GM12878 (cell line): Measurements from ENCODE around the gene COL24A1. TPM values are rescaled to one million over a fixed set of nuclear protein-coding genes. Genes with fewer than 3 reads are reported as not detected.

Source experiments
- ATAC-seq: fragments of 200-7000 bp; cut with Tn5 transposase; 3 replicates; pipeline ENCODE4 v1.9.1; 2020; ENCODE audit warnings: mild to moderate bottlenecking, moderate library complexity
- BruUV-seq: library from RNA; stranded (reverse); fragments of 400-500 nt; replicated peaks from 2 replicates; lab custom pipeline; 2021; lab: Mats Ljungman, UMichigan
- CTCF ChIA-PET: fragments of 300-600 bp; sonication (Branson Sonifier 250); formaldehyde crosslinking; extraction: SDS; loops from one replicate; lab custom pipeline; 2021; ENCODE audit warnings: inconsistent platforms; lab: Yijun Ruan, JAX
- POLR2A ChIA-PET: fragments of 350-600 bp; formaldehyde crosslinking; extraction: SDS; loops from one replicate; lab custom pipeline; 2021; ENCODE audit warnings: inconsistent platforms; lab: Charles Lee
- RAD21 ChIA-PET: fragments of 300-600 bp; sonication (Branson Sonifier 250); formaldehyde crosslinking; loops from one replicate; lab custom pipeline; 2023; ENCODE audit warnings: antibody characterized with exemption; ENCODE audit not compliant: unreplicated experiment; lab: Charles Lee
- SMC1A ChIA-PET: fragments of 300-600 bp; sonication (Branson Sonifier 250); formaldehyde crosslinking; loops from one replicate; lab custom pipeline; 2023; ENCODE audit not compliant: unreplicated experiment, uncharacterized antibody; lab: Charles Lee
- DNase-seq: peaks from one replicate; pipeline ENCODE4 v3.0.0-alpha.2; 2011; ENCODE audit warnings: low read depth, low spot score
- FAIRE-seq: peaks from 3 replicates; lab custom pipeline; 2011; peaks lifted over from hg19 to GRCh38; lab: Jason Lieb, UNC
- H2AFZ ChIP-seq: 2 replicates; pipeline ENCODE4 v1.6.0; 2011; ENCODE audit warnings: low read depth, low read length, control low read depth; ENCODE audit not compliant: control insufficient read depth
- H3K27ac ChIP-seq: 2 replicates; pipeline ENCODE4 v1.5.1; 2011; ENCODE audit warnings: control low read depth; ENCODE audit not compliant: control insufficient read depth, insufficient read depth
- H3K27me3 ChIP-seq, 2 experiments: replicated peaks in 1 of 2; 2 replicates each; pipeline versions ENCODE4 v1.6.0 to v1.6.1; 2011; ENCODE audit warnings: low read length in 1 of 2; ENCODE audit not compliant: control insufficient read depth in 2 of 2, insufficient read depth in 2 of 2
- H3K36me3 ChIP-seq, 2 experiments: 2 replicates each; pipeline ENCODE4 v1.5.1; 2011; ENCODE audit warnings: low read length in 1 of 2; ENCODE audit not compliant: control insufficient read depth in 2 of 2, insufficient read depth in 2 of 2
- H3K4me1 ChIP-seq: 2 replicates; pipeline ENCODE4 v1.6.1; 2011; ENCODE audit warnings: mild to moderate bottlenecking, low read length, moderate library complexity, mixed read lengths; ENCODE audit not compliant: control insufficient read depth, insufficient read depth
- H3K4me2 ChIP-seq: 2 replicates; pipeline ENCODE4 v1.6.0; 2011; ENCODE audit warnings: control low read depth; ENCODE audit not compliant: control insufficient read depth, insufficient read depth
- H3K4me3 ChIP-seq: fragments of 200-600 bp; sonication (generic); 2 replicates; pipeline ENCODE4 v1.5.1; 2016
- H3K79me2 ChIP-seq: 2 replicates; pipeline ENCODE4 v1.6.0; 2011; ENCODE audit warnings: low read length; ENCODE audit not compliant: control insufficient read depth, insufficient read depth
- H3K9ac ChIP-seq: 2 replicates; pipeline ENCODE4 v1.8.0; 2011; ENCODE audit warnings: low read length, control low read depth, mixed read lengths; ENCODE audit not compliant: control insufficient read depth, insufficient read depth
- H3K9me3 ChIP-seq: replicated peaks from 3 replicates; pipeline ENCODE4 v1.5.1; 2011; ENCODE audit warnings: mild to moderate bottlenecking, low read length; ENCODE audit not compliant: control insufficient read depth, insufficient read depth
- H4K20me1 ChIP-seq: 2 replicates; pipeline ENCODE4 v1.6.0; 2011; ENCODE audit not compliant: control insufficient read depth, insufficient read depth
- BACH1 ChIP-seq: fragments of 450-650 bp; IDR thresholded peaks from 2 replicates; pipeline ENCODE4 v1.6.1; 2017; ENCODE audit warnings: mild to moderate bottlenecking, borderline replicate concordance
- CBFB ChIP-seq: IDR thresholded peaks from 2 replicates; pipeline ENCODE4 v1.6.1; 2016; ENCODE audit warnings: antibody characterized with exemption, low read depth
- CBX3 ChIP-seq: fragments of 200-600 bp; sonication (generic); IDR thresholded peaks from 2 replicates; pipeline ENCODE4 v1.6.1; 2016; ENCODE audit warnings: low read depth, borderline replicate concordance
- CHD1 ChIP-seq: IDR thresholded peaks from 2 replicates; pipeline ENCODE4 v1.6.1; 2012; ENCODE audit warnings: low read depth, low read length, improper control_type of control experiment
- HDAC2 ChIP-seq: fragments of 200-600 bp; sonication (generic); IDR thresholded peaks from 2 replicates; pipeline ENCODE4 v1.6.1; 2017
- HDAC6 ChIP-seq: fragments of 200-600 bp; sonication (generic); IDR thresholded peaks from one replicate; pipeline ENCODE4 v1.8.0; 2017; ENCODE audit warnings: antibody characterized with exemption; ENCODE audit not compliant: unreplicated experiment
- HDGF ChIP-seq: fragments of 450-650 bp; IDR thresholded peaks from 2 replicates; pipeline ENCODE4 v1.6.1; 2016; ENCODE audit warnings: antibody characterized with exemption
- IKZF1 ChIP-seq: fragments of 450-650 bp; conservative IDR thresholded peaks from 2 replicates; pipeline ENCODE4 v1.6.1; 2017; ENCODE audit warnings: antibody characterized with exemption, mild to moderate bottlenecking
- JUNB ChIP-seq: IDR thresholded peaks from 2 replicates; pipeline ENCODE4 v1.6.1; 2016; ENCODE audit warnings: antibody characterized with exemption, mild to moderate bottlenecking
- LARP7 ChIP-seq: fragments of 450-650 bp; IDR thresholded peaks from 2 replicates; pipeline ENCODE4 v1.6.1; 2017; ENCODE audit warnings: mild to moderate bottlenecking
- NR2C1 ChIP-seq: fragments of 450-650 bp; IDR thresholded peaks from 2 replicates; pipeline ENCODE4 v1.6.1; 2017; ENCODE audit warnings: antibody characterized with exemption, mild to moderate bottlenecking, moderate library complexity
- TAF1 ChIP-seq: IDR thresholded peaks from 2 replicates; pipeline ENCODE4 v1.6.1; 2011; ENCODE audit warnings: mild to moderate bottlenecking, low read depth, low read length, borderline replicate concordance
- WRNIP1 ChIP-seq: IDR thresholded peaks from 2 replicates; pipeline ENCODE4 v1.6.1; 2011; ENCODE audit warnings: low read depth, low read length, improper control_type of control experiment, borderline replicate concordance
- ZNF274 ChIP-seq: IDR thresholded peaks from one replicate; pipeline ENCODE4 v1.8.0; 2011; ENCODE audit not compliant: insufficient read length, insufficient read depth
- WGBS: methylation state at CpG from one replicate; pipeline ENCODE4 v1.1.6; 2016; ENCODE audit warnings: low lambda C conversion rate; ENCODE audit not compliant: insufficient replicate concordance, insufficient coverage; ENCODE audit errors: missing lambda C conversion rate; 5-methylcytosine and 5-hydroxymethylcytosine counted together
- in situ Hi-C: fragments of 300-500 bp; cut with MboI; formaldehyde crosslinking; loops from 9 replicates; pipeline ENCODE4 v1.14.3; 2018; ENCODE audit warnings: mixed read lengths
- intact Hi-C: fragments of 100-400 bp; cut with micrococcal nuclease; formaldehyde crosslinking; loops from one replicate; pipeline ENCODE4 v1.14.2; 2022; ENCODE audit not compliant: unreplicated experiment
- polyA plus RNA-seq, 11 experiments: library from polyadenylated mRNA; depleted of rRNA in 4 of 11; unstranded in 6 of 11; stranded (reverse) in 5 of 11; fragments of >200 nt; fragmentation: Nextera tagmentation in 4 of 11; fragmentation: Illumina TruSeq in 1 of 11; extraction: Ambion mirVana in 4 of 11; extraction: Trizol in 1 of 11; gene quantifications; 1 replicate in 1 of 11; 2 replicates in 10 of 11; pipeline versions ENCODE4 v1.2.1 to v1.2.3, GENCODE V29; 2011 to 2016; ENCODE audit warnings: inconsistent platforms in 2 of 11, missing spikeins in 2 of 11, low read depth in 1 of 11
- total RNA-seq, 4 experiments: library from RNA; depleted of rRNA in 3 of 4; stranded (reverse); fragments of >200 nt in 3 of 4; fragmentation: Illumina TruSeq in 1 of 4; extraction: Trizol in 1 of 4; gene quantifications; 2 replicates each; pipeline versions ENCODE4 v1.2.1 to v1.2.3, GENCODE V29; 2013 to 2021
- TF ChIP-seq, protein P1 (sequence below): IDR thresholded peaks from 2 replicates; pipeline ENCODE4 v1.6.1; 2012; ENCODE audit warnings: improper control_type of control experiment, low read depth, low read length; ENCODE audit not compliant: insufficient replicate concordance
- TF ChIP-seq, protein P2 (sequence below): fragments of 450-650 bp; IDR thresholded peaks from 2 replicates; pipeline ENCODE4 v1.6.1; 2017; ENCODE audit warnings: mild to moderate bottlenecking, low read depth, inconsistent platforms; ENCODE audit not compliant: poor library complexity, severe bottlenecking
- TF ChIP-seq, protein P3 (sequence below): fragments of 450-650 bp; IDR thresholded peaks from 2 replicates; pipeline ENCODE4 v1.6.1; 2018; ENCODE audit warnings: mild to moderate bottlenecking, low read depth, moderate library complexity; ENCODE audit not compliant: partially characterized antibody

COL24A1 gene
- total and polyA plus RNA-seq, 10 of the 15 experiments (the other 5 are each of a cell fraction or from before 2014, with no cell fraction given): 0.19 to 4.1 (median 2.0) TPM

DNA sequence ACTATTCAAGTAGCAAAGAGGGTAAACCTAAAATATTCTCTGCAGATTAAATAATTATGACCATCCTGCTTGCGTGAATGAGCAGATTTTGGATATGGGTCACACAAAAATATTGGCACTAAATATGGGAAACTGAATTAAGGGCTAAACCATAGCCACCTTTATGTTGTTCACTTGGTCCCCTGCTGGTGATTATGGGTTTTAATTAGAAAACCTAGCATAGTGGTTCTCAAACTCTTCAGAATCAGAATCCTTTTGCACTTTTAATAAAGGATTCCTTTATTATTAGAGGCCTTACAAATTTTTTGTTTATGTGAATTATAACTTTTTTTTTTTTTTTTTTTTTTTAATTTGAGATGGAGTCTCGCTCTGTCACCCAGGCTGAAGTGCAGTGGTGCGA, 409.8 kb downstream of the COL24A1 start:
- Histone ChIP-seq H3K4me2 (no peak overlapping the region), H2AFZ (no peak overlapping the region), H3K4me1 (no peaks in the 10 kb centered on the region), H3K27ac (no peak overlapping the region), H3K79me2 (no peaks in the 10 kb centered on the region), H3K4me3 (no peak overlapping the region), H3K9ac (no peak overlapping the region), H3K9me3 (no peaks in the 10 kb centered on the region), H4K20me1 (no peaks in the 10 kb centered on the region), H3K36me3 (no peaks in the 10 kb centered on the region), H3K27me3 (no peaks in the 10 kb centered on the region)
- CTCF ChIA-PET: no interaction called here
- ATAC-seq (no peak), DNase-seq (no peak), FAIRE-seq (no peak)
- intact Hi-C loops: no loop called here
- RAD21 ChIA-PET: no interaction called here
- 86% methylated on average over 2 of the region's 3 CpGs for WGBS
- in situ Hi-C loops: no loop called here
- POLR2A ChIA-PET: no interaction called here
- BruUV-seq: no TSS peak
- SMC1A ChIA-PET: no interaction called here
- no peak for TF ChIP-seq CBX3
- TF ChIP-seq BACH1: no peak
- no peak for TF ChIP-seq HDGF
- TF ChIP-seq ZNF274: no peak
- TF ChIP-seq HDAC6: no peak
- TF ChIP-seq, protein P1, sequence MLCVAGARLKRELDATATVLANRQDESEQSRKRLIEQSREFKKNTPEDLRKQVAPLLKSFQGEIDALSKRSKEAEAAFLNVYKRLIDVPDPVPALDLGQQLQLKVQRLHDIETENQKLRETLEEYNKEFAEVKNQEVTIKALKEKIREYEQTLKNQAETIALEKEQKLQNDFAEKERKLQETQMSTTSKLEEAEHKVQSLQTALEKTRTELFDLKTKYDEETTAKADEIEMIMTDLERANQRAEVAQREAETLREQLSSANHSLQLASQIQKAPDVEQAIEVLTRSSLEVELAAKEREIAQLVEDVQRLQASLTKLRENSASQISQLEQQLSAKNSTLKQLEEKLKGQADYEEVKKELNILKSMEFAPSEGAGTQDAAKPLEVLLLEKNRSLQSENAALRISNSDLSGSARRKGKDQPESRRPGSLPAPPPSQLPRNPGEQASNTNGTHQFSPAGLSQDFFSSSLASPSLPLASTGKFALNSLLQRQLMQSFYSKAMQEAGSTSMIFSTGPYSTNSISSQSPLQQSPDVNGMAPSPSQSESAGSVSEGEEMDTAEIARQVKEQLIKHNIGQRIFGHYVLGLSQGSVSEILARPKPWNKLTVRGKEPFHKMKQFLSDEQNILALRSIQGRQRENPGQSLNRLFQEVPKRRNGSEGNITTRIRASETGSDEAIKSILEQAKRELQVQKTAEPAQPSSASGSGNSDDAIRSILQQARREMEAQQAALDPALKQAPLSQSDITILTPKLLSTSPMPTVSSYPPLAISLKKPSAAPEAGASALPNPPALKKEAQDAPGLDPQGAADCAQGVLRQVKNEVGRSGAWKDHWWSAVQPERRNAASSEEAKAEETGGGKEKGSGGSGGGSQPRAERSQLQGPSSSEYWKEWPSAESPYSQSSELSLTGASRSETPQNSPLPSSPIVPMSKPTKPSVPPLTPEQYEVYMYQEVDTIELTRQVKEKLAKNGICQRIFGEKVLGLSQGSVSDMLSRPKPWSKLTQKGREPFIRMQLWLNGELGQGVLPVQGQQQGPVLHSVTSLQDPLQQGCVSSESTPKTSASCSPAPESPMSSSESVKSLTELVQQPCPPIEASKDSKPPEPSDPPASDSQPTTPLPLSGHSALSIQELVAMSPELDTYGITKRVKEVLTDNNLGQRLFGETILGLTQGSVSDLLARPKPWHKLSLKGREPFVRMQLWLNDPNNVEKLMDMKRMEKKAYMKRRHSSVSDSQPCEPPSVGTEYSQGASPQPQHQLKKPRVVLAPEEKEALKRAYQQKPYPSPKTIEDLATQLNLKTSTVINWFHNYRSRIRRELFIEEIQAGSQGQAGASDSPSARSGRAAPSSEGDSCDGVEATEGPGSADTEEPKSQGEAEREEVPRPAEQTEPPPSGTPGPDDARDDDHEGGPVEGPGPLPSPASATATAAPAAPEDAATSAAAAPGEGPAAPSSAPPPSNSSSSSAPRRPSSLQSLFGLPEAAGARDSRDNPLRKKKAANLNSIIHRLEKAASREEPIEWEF: no peak
- TF ChIP-seq NR2C1: no peak
- no peak for TF ChIP-seq TAF1
- no peak for TF ChIP-seq HDAC2
- TF ChIP-seq, protein P2, sequence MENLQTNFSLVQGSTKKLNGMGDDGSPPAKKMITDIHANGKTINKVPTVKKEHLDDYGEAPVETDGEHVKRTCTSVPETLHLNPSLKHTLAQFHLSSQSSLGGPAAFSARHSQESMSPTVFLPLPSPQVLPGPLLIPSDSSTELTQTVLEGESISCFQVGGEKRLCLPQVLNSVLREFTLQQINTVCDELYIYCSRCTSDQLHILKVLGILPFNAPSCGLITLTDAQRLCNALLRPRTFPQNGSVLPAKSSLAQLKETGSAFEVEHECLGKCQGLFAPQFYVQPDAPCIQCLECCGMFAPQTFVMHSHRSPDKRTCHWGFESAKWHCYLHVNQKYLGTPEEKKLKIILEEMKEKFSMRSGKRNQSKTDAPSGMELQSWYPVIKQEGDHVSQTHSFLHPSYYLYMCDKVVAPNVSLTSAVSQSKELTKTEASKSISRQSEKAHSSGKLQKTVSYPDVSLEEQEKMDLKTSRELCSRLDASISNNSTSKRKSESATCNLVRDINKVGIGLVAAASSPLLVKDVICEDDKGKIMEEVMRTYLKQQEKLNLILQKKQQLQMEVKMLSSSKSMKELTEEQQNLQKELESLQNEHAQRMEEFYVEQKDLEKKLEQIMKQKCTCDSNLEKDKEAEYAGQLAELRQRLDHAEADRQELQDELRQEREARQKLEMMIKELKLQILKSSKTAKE: no peak
- TF ChIP-seq WRNIP1: no peak
- TF ChIP-seq, protein P3, sequence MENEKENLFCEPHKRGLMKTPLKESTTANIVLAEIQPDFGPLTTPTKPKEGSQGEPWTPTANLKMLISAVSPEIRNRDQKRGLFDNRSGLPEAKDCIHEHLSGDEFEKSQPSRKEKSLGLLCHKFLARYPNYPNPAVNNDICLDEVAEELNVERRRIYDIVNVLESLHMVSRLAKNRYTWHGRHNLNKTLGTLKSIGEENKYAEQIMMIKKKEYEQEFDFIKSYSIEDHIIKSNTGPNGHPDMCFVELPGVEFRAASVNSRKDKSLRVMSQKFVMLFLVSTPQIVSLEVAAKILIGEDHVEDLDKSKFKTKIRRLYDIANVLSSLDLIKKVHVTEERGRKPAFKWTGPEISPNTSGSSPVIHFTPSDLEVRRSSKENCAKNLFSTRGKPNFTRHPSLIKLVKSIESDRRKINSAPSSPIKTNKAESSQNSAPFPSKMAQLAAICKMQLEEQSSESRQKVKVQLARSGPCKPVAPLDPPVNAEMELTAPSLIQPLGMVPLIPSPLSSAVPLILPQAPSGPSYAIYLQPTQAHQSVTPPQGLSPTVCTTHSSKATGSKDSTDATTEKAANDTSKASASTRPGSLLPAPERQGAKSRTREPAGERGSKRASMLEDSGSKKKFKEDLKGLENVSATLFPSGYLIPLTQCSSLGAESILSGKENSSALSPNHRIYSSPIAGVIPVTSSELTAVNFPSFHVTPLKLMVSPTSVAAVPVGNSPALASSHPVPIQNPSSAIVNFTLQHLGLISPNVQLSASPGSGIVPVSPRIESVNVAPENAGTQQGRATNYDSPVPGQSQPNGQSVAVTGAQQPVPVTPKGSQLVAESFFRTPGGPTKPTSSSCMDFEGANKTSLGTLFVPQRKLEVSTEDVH: no peak
- no peak for TF ChIP-seq JUNB
- no peak for TF ChIP-seq LARP7
- no peak for TF ChIP-seq IKZF1
- TF ChIP-seq CHD1: no peak
- no peak for TF ChIP-seq CBFB
